Mammary epithelial cell (primary cell): ENCODE data around the gene OSBPL2.

Source experiments
- EZH2 ChIP-seq: IDR thresholded peaks from 2 replicates; pipeline ENCODE4 v1.6.1; 2012; ENCODE audit warnings: low read length, inconsistent platforms, borderline replicate concordance
- TF ChIP-seq, protein P1 (sequence below), 2 donors: IDR thresholded peaks in 1 of 2; conservative IDR thresholded peaks in 1 of 2; 2 replicates each; pipeline ENCODE4 v1.5.1; 2011 to 2012; ENCODE audit warnings: inconsistent platforms in 2 of 2, low read length in 2 of 2, mild to moderate bottlenecking in 2 of 2, control low read depth in 1 of 2, low read depth in 1 of 2; ENCODE audit not compliant: insufficient read depth in 1 of 2; ENCODE audit errors: extremely low read depth in 1 of 2

DNA sequence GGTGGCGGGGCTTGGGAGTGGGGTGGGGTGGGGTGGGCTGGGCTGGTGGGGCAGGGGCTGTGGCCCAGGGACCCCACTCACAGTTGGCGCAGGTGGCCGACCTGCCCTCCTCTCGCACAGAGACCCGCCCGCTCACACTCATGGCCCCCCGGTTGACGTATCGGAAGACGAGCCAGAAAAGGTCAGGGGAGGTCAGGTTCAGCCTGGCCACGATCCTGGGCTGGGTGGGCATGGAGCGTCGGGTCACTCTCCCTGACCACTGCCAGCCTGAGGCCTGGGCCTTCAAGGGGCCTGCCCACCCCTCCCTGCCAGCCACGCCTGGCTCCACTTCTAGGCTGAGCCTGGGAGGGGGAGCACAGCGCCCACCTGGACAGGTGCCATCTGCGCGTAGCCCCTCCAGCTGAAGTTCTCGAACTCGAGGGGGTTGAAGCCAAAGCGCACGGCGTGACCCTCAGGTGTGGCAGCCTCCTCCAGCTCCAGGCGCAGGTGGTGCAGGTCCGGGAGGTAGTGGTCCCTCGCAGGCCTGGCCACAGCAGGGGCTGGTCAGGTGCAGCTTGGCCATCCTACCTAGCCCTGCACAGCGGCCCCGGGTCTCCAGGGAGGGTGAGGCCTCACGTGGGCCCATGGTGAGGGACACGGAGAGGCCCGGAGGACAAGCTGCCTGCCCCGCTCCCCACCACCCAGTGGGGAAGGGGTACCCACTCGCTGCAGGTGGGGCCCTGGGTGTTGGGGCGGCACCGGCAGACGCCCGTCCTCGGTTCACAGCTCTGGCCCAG, 95.7 kb downstream of the OSBPL2 start:
- TF ChIP-seq, protein P1, sequence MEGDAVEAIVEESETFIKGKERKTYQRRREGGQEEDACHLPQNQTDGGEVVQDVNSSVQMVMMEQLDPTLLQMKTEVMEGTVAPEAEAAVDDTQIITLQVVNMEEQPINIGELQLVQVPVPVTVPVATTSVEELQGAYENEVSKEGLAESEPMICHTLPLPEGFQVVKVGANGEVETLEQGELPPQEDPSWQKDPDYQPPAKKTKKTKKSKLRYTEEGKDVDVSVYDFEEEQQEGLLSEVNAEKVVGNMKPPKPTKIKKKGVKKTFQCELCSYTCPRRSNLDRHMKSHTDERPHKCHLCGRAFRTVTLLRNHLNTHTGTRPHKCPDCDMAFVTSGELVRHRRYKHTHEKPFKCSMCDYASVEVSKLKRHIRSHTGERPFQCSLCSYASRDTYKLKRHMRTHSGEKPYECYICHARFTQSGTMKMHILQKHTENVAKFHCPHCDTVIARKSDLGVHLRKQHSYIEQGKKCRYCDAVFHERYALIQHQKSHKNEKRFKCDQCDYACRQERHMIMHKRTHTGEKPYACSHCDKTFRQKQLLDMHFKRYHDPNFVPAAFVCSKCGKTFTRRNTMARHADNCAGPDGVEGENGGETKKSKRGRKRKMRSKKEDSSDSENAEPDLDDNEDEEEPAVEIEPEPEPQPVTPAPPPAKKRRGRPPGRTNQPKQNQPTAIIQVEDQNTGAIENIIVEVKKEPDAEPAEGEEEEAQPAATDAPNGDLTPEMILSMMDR (conservative IDR thresholded peaks at IDR 0.05 in 1 of 2, IDR thresholded peaks at IDR 0.05 in 1 of 2; ENCODE audit: extremely low read depth in 1 of 2, insufficient read depth in 1 of 2, low read depth in 1 of 2, low read length in 2 of 2), result no peak
- TF ChIP-seq EZH2, result no peak
